Subcutaneous abdominal adipose tissue (tissue), 5 donors: ENCODE results near the gene SPACA6.

Experiments
- H3K27ac ChIP-seq: one replicate; pipeline ENCODE4 v1.7.0; 2013; ENCODE audit warnings: low read depth, mild to moderate bottlenecking, inconsistent platforms, low read length, moderate library complexity
- H3K27me3 ChIP-seq, 5 donors: one replicate each; pipeline ENCODE4 v1.7.0; 2013; ENCODE audit warnings: low read length in 5 of 5, inconsistent platforms in 1 of 5; ENCODE audit not compliant: control insufficient read depth in 5 of 5, insufficient read depth in 4 of 5
- H3K36me3 ChIP-seq, 5 donors: one replicate each; pipeline ENCODE4 v1.7.0; 2013; ENCODE audit warnings: low read length in 5 of 5; ENCODE audit not compliant: control insufficient read depth in 5 of 5, insufficient read depth in 5 of 5
- H3K4me1 ChIP-seq, 5 donors: one replicate each; pipeline ENCODE4 v1.7.0; 2013; ENCODE audit warnings: low read length in 5 of 5, mild to moderate bottlenecking in 3 of 5, moderate library complexity in 1 of 5; ENCODE audit not compliant: control insufficient read depth in 5 of 5, insufficient read depth in 5 of 5
- H3K4me3 ChIP-seq, 5 donors: one replicate each; pipeline ENCODE4 v1.7.0; 2013; ENCODE audit warnings: low read length in 5 of 5, low read depth in 1 of 5
- H3K9ac ChIP-seq, 5 donors: one replicate each; pipeline ENCODE4 v1.7.0; 2013; ENCODE audit warnings: low read length in 5 of 5, mild to moderate bottlenecking in 4 of 5, moderate library complexity in 3 of 5
- H3K9me3 ChIP-seq, 5 donors: one replicate each; pipeline ENCODE4 v1.7.0; 2013; ENCODE audit warnings: low read length in 5 of 5; ENCODE audit not compliant: control insufficient read depth in 5 of 5
- donor health status: healthy.
- donor health status: healthy.
- donor health status: healthy.
- donor health status: healthy.
- donor health status: healthy.

Gene SPACA6

DNA sequence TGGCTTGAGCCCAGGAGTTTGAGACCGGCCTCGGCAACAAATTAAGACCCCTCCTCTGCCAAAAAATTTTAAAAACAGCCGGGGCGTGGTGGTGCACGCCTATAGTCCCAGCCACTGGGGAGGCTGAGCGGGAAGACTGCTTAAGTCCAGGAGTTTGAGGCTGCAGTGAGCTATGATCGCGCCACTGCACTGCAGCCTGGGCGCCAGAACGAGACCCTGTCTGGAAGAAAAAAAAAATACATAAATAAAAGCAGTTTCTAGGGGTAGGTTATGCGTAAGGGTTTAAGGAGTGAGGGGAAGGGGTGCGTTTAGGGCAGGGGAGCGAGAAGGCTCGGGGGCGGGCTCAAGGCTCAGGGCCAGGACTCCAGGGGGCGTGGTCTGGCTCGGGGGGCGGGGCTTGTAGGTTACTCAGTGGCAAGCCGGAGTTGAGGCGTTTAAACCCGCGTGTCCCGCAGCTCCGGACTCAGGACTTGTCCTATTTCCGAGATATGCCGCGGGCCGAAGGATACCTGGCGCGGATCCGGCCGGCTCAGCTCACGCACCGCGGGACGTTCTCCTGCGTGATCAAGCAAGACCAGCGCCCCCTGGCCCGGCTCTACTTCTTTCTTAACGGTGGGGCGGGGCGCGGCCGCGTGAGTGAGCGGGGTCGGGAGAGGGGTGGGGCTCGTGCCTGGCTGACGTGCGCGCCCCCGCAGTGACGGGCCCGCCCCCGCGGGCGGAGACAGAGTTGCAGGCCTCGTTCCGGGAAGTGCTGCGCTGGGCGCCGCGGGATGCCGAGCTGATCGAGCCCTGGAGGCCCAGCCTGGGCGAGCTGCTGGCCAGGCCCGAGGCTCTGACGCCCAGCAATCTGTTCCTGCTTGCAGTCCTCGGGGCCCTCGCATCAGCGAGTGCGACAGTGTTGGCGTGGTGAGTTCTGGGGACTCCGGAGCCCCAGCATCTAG is 10.7 kb downstream of the SPACA6 start:
- peak overlapping the region; percentile 91 for H3K27ac ChIP-seq
- H3K9me3 ChIP-seq: no peaks in the 10 kb centered on the region
- peaks cover 2 to 36% (median 23%) of the 10 kb centered on the region in 5 donors for H3K36me3 ChIP-seq
- H3K9ac ChIP-seq: peak overlapping the region; percentile 68 to 98 (median 85)
- peak overlapping the region; percentile 62 to 82 (median 77) for H3K4me3 ChIP-seq
- H3K27me3 ChIP-seq: no peaks in the 10 kb centered on the region
- H3K4me1 ChIP-seq: peaks cover 0 to 27% (median 25%) of the 10 kb centered on the region in 5 donors

DNA sequence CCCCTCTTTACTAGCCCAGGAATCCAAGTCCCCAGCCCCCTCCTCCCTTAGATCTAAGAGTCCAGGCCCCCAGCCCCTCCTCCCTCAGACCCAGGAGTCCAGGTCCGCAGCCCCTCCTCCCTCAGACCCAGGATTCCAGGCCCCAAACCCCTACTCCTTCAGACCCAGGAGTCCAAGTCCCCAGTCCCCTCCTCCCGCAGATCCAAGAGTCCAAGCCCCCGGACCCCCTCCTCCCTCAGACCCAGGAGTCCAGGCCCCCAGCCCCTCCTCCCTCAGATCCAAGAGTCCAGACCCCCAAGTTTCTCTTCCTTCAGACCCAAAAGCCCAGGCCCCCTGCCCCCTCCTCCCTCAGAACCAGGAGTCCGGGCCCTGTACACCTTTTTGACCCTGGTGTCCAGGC is 11.5 kb downstream of the SPACA6 start:
- Histone ChIP-seq H3K4me1 (peaks cover 0 to 27% (median 25%) of the 10 kb centered on the region in 5 donors), H3K27me3 (no peaks in the 10 kb centered on the region), H3K36me3 (peaks cover 2 to 28% (median 16%) of the 10 kb centered on the region in 5 donors), H3K4me3 (peak overlapping the region; percentile 62 to 82 (median 77)), H3K9ac (peak overlapping the region; percentile 68 to 98 (median 85)), H3K9me3 (no peaks in the 10 kb centered on the region), H3K27ac (peak overlapping the region; percentile 91)

DNA sequence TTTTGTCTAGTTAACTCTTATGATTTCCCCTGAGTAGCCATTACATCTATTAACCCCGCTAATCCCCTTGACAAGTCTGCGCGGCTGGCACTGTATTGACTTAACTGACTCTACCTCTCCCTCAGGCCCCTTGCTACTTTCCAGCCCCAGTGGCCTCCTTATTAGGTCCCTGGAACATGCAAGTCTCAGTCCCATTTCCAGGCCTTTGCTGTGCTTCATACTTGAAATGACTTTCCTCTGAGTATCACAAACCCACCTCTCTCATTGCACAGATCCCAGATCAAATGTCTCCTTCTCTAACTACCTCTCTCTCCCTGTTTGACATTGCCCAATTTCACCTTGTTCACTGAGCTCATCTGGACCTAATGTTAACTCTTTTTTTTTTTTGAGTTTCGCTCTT is 13.2 kb downstream of the SPACA6 start:
- H3K9ac ChIP-seq: no peak overlapping the region
- peaks cover 2 to 18% (median 12%) of the 10 kb centered on the region in 5 donors for H3K36me3 ChIP-seq
- no peaks in the 10 kb centered on the region for H3K27me3 ChIP-seq
- no peak overlapping the region for H3K4me3 ChIP-seq
- no peaks in the 10 kb centered on the region for H3K9me3 ChIP-seq
- peaks cover 0 to 27% (median 25%) of the 10 kb centered on the region in 5 donors for H3K4me1 ChIP-seq
- H3K27ac ChIP-seq: no peak overlapping the region

DNA sequence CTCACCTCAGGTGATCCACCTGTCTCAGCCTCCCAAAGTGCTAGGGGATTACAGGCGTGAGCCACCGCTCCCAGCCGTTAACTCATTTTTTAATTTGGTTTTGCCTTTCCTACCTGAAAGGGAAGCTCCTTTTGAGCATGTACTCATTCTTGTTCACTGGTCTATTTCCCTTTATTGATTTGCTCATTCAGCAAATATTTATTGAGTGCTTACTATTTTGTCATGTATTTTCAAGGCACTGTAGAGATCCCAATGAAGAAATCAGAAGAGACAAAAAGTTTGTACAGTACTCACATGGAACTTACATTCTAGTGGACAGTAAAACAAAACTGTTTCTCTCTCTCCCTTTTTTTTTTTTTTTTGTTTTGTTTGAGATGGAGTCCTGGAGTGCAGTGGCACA is 13.8 kb downstream of the SPACA6 start:
- H3K36me3 ChIP-seq: peaks cover 2 to 15% (median 9%) of the 10 kb centered on the region in 5 donors
- H3K27ac ChIP-seq: no peak overlapping the region
- H3K9me3 ChIP-seq: no peaks in the 10 kb centered on the region
- no peaks in the 10 kb centered on the region for H3K27me3 ChIP-seq
- no peak overlapping the region for H3K4me3 ChIP-seq
- peaks cover 0 to 27% (median 25%) of the 10 kb centered on the region in 5 donors for H3K4me1 ChIP-seq
- no peak overlapping the region for H3K9ac ChIP-seq

DNA sequence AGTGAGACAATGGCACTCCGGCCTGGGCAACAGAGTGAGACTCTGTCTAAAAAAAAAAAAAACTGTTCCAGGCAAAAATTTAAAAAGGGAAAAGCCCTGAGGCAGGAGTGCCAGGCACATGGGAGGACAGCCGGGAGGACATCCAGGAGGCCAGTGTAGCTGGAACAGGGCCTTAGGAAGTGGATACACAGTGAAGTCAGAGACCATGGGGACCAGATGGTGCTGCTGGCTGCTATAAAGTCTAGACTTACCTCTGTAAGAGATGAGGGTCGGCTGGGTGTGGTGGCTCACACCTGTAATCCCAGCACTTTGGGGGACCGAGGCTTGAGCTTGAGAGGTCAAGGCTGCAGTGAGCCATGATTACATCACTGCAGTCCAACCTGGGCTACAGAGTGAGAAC is 15.7 kb downstream of the SPACA6 start:
- H3K4me3 ChIP-seq: no peak overlapping the region
- no peak overlapping the region for H3K27ac ChIP-seq
- H3K36me3 ChIP-seq: peaks cover 2 to 15% (median 9%) of the 10 kb centered on the region in 5 donors
- H3K9me3 ChIP-seq: no peaks in the 10 kb centered on the region
- H3K4me1 ChIP-seq: peaks cover 0 to 12% (median 11%) of the 10 kb centered on the region in 5 donors
- H3K27me3 ChIP-seq: no peaks in the 10 kb centered on the region
- H3K9ac ChIP-seq: no peak overlapping the region

DNA sequence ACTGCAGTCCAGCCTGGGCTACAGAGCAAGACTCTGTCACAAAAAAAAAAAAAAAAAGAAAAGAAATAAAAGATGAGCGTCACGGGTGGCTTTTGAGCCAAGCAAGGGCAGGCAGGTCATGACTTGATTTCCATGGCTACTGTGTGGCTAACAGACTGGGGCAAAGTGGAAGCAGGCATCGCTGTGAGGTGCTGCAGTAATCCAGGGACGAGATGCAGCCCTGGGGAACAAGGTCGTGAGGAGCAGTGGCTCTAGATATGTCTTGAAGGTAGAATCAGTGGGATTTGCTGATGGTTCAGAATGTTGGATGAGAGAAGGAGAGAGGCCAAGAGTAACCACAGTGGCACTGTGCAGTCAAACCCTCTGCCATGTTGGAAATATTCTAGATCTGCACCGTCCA is 16.4 kb downstream of the SPACA6 start:
- H3K4me3 ChIP-seq: no peak overlapping the region
- H3K36me3 ChIP-seq: peaks cover 2 to 15% (median 9%) of the 10 kb centered on the region in 5 donors
- peaks cover 0 to 9% (median 8%) of the 10 kb centered on the region in 5 donors for H3K4me1 ChIP-seq
- no peak overlapping the region for H3K9ac ChIP-seq
- H3K27ac ChIP-seq: no peak overlapping the region
- no peaks in the 10 kb centered on the region for H3K9me3 ChIP-seq
- H3K27me3 ChIP-seq: no peaks in the 10 kb centered on the region

DNA sequence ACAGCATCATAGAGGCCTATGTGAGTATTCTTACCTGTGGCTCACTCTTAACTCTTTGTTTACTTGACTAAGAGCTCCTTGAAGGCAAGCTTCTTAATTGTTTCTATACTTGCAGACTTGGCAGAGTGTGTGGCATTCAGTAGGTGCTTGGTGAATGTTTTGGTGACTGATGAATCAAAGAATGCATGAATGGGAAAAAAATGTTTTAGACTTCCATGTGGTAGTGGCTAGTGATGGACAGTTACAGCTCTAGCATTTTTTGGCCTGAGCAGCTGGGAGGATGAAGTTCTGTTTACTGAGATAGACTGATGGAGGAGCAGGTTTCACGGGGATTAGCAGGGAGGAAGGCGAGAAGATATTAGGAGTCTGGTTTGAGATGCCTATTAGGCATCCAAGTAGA is 17.0 kb downstream of the SPACA6 start:
- Histone ChIP-seq H3K9ac (no peak overlapping the region), H3K27ac (no peak overlapping the region), H3K4me1 (peaks cover 0 to 3% (median 2%) of the 10 kb centered on the region in 5 donors), H3K36me3 (peaks cover 2 to 13% (median 8%) of the 10 kb centered on the region in 5 donors), H3K4me3 (no peak overlapping the region), H3K9me3 (no peaks in the 10 kb centered on the region), H3K27me3 (no peaks in the 10 kb centered on the region)

DNA sequence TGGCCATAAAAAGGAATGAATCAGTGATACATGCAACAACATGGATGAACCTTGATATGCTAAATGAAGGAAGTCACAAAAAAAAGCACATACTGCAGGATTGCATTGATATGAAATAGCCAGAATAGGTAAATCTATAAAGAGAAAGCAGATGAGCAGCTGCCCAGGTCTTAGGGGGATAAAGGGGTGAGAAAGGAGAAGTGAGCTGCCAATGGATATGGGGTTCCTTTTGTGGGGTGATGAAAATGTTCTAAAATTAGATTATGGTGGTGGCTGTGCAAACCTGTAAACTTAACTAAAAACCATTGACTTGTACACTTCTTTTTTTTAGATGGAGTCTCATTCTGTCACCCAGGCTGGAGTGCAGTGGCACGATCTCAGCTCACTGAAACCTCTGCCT is 18.6 kb downstream of the SPACA6 start:
- H3K36me3 ChIP-seq: peaks cover 0 to 3% (median under 1%) of the 10 kb centered on the region in 5 donors
- no peaks in the 10 kb centered on the region for H3K9me3 ChIP-seq
- peaks cover 0 to 3% (median under 1%) of the 10 kb centered on the region in 5 donors for H3K27me3 ChIP-seq
- no peaks in the 10 kb centered on the region for H3K4me1 ChIP-seq
- no peak overlapping the region for H3K4me3 ChIP-seq
- no peak overlapping the region for H3K9ac ChIP-seq
- H3K27ac ChIP-seq: no peak overlapping the region

DNA sequence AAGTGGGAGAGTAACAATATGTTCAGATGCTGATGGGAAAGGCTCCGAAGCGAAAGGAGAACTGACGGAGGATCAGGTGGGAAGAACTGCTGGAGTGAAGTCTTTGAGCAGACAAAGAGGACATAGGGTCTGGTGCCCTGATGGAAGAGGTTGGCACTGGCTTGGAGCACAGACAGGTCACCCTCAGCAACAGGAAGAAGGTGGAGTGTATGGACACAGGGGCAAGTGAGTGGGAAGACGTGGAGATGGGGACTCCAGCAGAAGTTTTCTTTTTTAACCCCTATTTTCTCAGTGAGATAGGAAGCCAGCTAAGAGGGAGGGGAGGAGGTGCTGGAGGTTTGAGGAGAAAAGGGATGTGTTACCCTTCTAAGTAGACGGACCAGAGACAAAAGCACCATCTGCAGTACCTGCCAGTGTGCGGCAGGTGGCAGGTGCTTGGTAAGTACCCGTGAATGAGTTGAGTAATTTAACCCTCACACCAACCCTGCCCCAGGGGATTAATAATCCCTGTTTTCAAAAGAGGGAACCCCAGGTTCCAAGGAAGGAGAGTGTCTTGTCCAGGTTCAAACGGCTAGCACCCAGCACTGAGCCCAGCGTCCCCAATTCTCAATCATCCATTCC is 19.4 kb downstream of the SPACA6 start:
- no peak overlapping the region for H3K9ac ChIP-seq
- H3K9me3 ChIP-seq: no peaks in the 10 kb centered on the region
- no peak overlapping the region for H3K27ac ChIP-seq

More for the DNA sequence above, 19.4 kb downstream of the SPACA6 start:
- Histone ChIP-seq H3K36me3 (no peaks in the 10 kb centered on the region), H3K4me3 (no peak overlapping the region), H3K4me1 (no peaks in the 10 kb centered on the region), H3K27me3 (peaks cover 0 to 11% (median 7%) of the 10 kb centered on the region in 5 donors)
